NOMO-1 treated with dmso at 0.1 percent for 144 hours (cell line): Measurements from ENCODE around the gene RNF121.

Experiments
- DNase-seq: peaks from one replicate; lab custom pipeline; 2025; ENCODE audit not compliant: unreplicated experiment; lab: John Stamatoyannopoulos, UW

Gene RNF121

DNA sequence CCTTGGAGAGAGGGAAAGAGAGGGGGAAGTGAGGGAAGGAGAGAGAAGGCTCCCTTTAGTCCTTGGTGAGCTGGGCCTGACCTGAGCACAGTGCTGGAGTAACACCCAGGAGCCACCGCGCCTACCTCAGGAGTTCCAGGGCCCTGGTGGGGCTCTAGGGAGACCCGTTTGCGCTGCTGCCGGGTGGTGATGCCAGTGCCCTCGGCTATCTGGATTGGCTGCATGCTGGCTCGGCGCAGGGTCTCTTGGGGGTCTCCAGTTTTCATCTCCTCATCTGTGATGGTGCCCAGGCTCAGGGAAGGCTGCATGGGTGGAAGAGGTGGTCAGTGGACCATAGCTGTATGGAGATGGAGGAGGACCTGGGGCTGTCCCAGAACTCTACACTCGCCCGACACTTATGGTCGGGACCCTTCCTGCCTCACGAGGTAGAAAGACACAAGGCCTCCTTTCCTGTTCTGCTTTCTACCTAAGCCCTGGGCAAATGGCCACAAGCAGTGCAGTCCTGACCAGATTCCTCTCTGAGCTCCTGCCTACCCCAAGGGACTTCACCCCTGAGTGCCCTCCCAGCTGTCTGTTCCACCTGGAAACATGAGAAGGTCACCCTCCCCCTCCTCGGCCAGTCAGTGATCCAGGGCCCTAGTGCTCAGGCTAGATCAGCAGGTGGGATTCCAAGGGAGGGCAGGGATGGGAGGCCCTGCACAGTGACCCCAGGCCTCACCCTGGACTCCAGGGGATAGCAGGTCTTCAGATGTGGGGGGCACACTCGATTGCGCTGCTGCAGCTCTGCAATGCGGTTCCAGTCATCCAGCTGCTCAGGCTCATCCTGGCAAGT lies 75.9 kb downstream of the RNF121 start:
- DNase-seq: no peak

DNA sequence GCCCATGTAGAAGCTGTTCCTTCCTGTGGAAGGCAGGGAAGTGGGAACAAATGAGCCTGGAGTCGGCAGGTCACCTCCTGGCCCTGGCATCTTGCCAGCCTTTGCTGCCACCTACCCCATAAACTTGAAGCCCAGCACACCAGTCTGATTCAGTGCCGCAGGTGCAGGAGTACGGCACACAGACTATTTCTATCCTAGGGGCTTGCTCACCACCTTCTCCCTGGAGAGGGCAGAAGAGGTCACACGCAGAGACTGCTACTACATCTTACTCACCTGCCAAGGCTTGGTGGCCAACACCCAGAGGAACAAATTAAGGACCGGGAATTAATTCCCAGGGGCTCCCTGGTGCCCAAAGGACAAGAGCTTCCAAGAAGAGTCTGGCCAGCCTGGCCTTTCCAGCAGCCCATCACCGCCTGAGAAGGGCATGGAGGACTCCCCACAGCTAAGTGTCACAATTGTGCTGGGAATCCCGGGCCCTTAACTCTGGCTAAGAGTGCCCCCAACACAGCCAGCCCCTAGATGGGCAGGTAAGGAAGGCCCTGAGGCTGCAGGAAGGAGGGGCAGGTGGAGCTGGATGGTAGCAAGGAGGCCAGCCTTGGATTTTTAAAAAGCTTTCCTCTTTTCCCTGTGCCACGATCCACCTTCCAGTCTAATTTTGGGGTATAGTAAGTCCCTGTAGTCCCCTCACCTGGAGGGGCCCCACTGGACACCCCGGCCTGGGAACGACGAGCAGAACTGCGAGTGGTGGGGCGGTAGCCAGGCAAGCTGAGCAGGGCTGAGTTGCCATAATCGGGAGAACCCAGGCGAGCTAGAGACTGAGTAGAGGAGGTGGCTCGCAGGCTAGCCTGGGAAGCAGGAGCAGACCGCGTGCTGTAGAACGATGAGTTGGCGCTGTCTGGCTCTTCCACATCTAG lies 76.8 kb downstream of the RNF121 start:
- DNase-seq: no peak

DNA sequence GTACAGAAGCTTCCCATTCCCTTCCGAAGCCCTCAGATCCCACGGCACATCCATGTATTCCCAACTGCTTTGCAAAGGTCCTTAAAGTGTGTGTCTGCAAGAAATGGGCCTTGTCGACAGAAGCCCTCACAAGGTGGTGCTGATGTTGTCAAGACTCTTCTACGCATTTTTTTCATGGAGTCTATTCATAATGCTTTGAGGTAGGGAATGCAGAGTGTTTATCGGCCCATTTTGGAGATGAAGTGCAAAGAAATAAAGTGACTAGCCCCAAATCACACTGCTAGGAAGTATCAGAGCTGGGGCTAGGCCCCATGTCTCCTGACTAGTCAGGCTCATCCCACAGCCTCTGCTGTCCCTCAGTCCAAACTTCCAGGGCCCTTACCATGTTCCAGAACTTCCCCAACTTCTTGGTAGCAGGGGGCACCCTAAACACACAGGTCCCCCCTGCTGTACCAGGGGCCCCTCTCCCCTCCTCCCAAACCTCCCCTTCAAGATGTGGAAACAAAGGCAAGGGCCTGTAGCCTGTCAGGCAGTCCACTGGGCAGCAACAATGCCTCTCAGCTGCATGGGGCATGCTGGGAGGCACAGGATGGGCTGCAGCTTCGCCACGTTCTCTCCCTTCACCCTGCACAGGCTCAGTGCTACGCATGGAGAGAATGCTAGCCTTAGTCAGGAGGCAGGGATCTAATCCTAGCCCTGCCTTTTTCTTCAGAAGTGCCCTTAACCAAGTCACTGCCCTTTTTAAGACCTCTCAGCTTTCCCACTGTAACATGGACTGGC lies 77.7 kb downstream of the RNF121 start:
- no peak for DNase-seq

GRCh38 chr11:72007089-72007476 lies 78.2 kb downstream of the RNF121 start:
- DNase-seq: no peak

DNA sequence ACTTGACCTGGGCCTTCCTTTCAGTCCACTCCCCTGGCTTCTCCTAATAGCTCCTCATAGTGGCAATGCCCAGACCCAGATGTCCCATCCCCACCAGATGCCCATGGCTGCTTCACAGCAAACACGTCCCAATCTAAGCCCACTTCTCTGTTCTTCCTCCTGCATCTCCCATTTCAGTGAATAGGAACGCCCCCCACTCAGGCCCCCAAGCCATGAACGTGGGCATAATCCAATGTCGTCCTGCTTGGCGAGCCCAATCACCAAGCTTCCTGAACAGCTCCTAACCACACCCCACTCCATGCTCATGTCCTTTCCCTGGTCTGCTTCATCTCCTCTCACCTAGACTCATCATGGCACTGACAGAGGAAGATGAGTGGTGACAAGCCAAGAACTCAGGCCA lies 78.7 kb downstream of the RNF121 start:
- DNase-seq: no peak

DNA sequence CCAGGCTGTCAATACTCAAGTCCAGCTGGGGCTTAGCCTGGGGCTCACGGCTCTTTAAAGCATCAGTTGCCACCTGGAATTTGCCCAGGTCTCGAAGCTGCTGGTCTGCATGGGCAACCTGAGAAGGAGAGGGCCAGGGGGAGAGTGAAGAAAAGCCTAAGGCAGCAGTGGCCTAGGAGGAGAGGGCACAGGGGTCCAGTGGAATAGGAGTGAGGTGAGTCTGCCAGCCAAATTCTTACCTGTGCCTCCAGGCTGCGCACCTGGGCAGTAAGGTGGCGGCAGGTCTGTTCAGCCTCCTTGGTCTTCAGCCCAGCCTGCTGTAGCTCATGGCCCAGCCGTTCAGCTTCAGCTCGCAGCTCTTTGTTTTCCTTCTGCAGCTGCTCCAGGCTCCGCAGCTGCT lies 79.9 kb downstream of the RNF121 start:
- DNase-seq: no peak

DNA sequence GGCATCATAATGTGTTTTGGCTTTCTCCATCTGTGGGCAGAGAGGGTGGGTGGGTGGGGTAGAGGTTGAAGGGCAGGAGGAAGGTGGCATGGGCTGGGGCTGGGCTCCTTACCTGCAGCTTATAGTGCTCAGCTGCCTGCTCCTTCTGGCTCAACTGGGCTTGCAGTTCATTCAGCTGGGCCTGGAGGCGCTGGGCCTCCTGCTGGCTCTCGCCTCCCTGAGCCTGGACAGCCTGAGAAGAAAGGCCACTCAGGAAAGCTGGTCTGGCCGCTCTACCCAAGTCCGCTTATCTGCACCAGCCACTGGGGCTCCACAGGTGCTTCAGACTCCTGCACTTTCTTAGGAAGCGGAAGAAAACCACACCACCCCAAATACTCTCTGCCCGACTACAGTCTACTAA lies 80.3 kb downstream of the RNF121 start:
- DNase-seq: no peak

DNA sequence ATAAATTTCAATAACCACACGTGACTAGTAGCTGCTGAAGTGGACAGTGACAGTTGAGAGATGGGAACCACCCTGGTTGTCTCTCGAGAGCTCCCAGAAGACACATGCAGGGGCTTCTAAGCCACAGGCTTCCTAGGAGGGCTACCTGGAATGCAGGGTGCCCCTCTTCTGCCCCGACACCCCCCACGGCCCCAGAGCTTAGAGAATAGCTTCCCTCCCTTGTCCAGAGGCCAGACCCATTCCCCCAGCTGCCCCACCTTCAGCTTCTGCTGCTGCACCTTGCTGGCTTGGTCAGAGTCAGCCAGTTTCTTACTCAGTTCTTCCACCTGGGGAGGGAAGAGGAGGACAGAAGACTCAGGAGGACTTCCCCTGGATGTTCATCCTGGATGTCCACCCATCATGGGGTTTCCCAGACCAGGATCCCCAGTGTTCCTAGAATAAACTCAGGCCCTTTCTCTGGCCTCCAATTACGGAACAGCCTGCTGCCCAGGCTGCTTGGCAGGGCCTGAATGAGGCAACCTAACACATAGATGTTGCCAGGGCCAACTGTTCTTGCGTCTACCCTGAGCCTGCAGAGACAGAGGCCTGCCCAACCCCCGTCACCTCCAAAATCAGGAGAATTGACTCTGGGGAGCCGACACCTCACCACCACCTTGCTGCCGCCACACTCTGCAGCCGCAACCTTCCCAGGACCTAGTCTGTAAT lies 81.8 kb downstream of the RNF121 start:
- no peak for DNase-seq

GRCh38 chr11:72012091-72012630 lies 83.3 kb downstream of the RNF121 start:
- DNase-seq: no peak

- no peak for DNase-seq
Measured at GRCh38 chr11:72012897-72013721, 84.3 kb downstream of the RNF121 start.

DNA sequence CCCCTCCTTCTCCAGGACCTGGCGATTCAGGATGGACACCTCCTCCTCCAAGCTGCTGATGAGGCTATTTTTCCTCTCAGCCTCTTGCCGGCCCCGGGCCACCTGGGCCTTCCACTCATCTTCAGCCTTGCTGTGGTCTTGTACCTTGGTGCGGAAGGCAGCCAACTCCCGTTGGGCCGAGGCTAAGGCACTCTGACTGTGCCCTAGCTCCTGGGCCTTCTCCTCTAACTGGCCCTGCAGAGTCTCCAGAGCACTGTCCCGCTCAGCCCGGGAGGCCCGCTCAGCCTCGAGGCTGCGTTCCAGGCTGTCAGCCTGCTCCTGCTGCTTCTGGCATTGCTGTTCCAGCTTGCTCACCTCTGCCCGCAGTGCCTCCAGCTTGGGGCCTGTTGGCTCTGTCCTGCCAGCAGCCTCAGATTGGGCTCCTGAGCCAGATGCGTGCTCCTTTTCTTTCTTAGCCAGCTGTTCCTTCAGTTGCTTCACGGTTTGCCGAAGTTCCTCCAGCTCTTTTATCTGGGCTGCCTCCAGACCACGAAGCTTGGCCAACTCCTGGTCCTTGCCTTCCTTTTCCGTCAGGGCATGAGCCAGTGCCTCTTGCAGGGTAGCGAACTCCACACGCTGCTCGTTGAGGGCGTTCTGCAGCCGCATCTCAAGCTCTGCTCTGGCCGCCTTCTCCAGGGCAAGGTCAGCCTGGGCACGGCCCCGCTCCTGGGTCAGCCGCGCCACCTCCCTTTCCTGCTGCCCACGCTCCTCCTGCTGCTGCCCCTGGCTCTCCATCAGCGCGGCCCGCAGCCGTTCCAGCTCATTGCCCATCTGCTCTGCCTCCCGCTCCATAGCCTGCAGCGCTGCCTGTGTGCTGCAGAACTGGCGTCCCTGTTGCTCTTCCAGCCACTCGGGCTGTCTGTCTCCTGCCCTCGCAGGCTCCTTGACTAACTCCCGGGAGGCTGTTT lies 85.2 kb downstream of the RNF121 start:
- no peak for DNase-seq

- DNase-seq: no peak
Measured at GRCh38 chr11:72014761-72015320, 86.0 kb downstream of the RNF121 start.

- no peak for DNase-seq
Measured at GRCh38 chr11:72015511-72016061, 86.7 kb downstream of the RNF121 start.

DNA sequence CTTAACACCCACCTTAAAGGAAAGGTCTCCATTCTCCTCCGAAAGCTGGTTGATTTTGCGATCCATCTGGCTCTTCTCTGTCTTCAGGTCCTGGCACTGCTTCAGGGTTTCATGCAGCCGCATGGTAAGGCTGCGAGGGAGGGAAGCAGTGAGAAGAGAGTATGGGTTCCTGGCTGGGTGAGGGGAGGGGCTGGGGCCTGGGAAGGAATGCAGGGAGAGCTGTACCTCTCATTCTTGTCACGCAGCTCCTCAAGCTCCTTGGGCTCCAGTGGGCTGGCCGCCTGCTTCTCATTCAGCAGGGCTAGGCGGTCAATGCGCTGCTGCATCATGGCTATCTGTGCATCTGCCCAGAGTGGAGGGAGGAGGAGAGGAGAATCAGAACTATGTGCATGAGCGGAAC lies 89.3 kb downstream of the RNF121 start:
- DNase-seq: no peak

GRCh38 chr11:72023335-72023734 lies 94.5 kb downstream of the RNF121 start:
- no peak for DNase-seq

DNA sequence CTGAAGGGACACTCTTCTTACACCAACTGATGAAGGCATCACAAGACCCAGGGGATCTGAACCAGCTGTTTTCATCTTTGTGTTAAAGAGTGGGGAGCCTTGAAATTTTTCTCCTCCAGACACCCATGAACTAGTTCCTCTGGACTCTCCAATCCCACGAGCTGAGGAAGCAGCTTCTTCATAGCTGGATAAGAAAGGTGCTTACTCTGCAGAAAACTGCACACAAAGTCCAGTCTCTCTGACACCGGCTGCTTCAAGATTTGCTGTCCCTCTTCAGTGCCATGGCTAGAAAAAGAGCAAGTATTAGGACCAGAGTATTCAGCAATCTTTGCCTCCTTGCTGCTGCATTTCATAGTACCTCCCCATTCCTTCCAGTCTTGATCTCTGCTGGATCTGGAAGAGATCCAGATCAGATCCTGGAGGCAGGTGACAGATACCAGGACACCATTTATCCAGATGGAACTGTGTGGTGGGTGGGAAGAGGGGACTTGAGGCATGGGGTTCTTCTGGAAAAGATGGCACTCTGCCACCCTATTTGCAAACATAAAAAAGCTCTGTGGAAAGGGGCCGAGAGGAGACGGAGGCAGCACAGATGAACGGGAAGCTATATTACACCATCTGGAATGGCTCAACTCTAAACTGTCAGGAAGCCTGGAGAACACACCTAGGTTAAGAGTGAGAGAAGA lies 95.4 kb downstream of the RNF121 start:
- no peak for DNase-seq

DNA sequence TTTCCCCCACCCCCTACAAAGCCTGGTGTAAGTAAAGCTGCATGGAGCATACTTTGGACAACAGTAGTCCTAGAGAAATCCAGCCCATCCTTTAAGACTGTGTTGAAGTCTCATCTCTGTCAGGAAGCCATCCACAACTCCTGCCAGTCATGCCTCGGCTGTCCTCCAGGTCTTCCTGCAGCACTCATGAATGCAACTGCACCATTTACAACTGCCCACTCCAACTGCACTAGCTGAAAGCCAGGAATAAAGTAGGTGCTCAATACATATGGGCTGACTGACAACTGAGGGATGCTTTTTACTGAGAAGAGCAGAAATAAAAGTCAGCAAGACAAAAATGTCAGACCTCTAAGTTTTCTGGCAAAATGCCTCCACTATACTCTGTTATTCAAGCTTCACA lies 97.2 kb downstream of the RNF121 start:
- no peak for DNase-seq
